Esophagus muscularis mucosa (tissue), 4 donors: Measurements from ENCODE around the gene CIDEB. TPM values are rescaled to one million over a fixed set of nuclear protein-coding genes. Genes with fewer than 3 reads are reported as not detected.

Experiments
- DNase-seq: peaks from one replicate; pipeline ENCODE4 v3.0.0-alpha.2; 2017; ENCODE audit errors: extremely low spot score
- H3K27ac ChIP-seq, 4 donors: fragments of 200-600 bp; sonication (generic); replicated peaks in 1 of 4; 1 replicate in 3 of 4; 2 replicates in 1 of 4; pipeline ENCODE4 v1.5.1; 2016 to 2019; ENCODE audit warnings: mild to moderate bottlenecking in 1 of 4
- H3K27me3 ChIP-seq, 4 donors: fragments of 200-600 bp; sonication (generic); one replicate each; pipeline versions ENCODE4 v1.5.1 to v1.6.0; 2016 to 2019
- H3K36me3 ChIP-seq, 4 donors: fragments of 200-600 bp; sonication (generic); one replicate each; pipeline ENCODE4 v1.5.1; 2016 to 2019
- H3K4me1 ChIP-seq, 4 donors: fragments of 200-600 bp; sonication (generic); one replicate each; pipeline ENCODE4 v1.5.1; 2016 to 2019
- H3K4me3 ChIP-seq, 4 donors: fragments of 200-600 bp; sonication (generic); 1 replicate in 2 of 4; 2 replicates in 2 of 4; pipeline ENCODE4 v1.5.1; 2016 to 2019; ENCODE audit warnings: mild to moderate bottlenecking in 4 of 4, moderate library complexity in 1 of 4
- H3K9me3 ChIP-seq, 4 donors: fragments of 200-600 bp; sonication (generic); 1 replicate in 3 of 4; 2 replicates in 1 of 4; pipeline ENCODE4 v1.5.1; 2016 to 2019
- CTCF ChIP-seq, 3 experiments: fragments of 200-600 bp in 2 of 3; fragments of 450-650 bp in 1 of 3; sonication (generic) in 2 of 3; IDR thresholded peaks; one replicate each; pipeline ENCODE4 v1.5.1; 2017 to 2019; ENCODE audit warnings: antibody characterized with exemption in 3 of 3, mild to moderate bottlenecking in 2 of 3, moderate library complexity in 1 of 3
- EP300 ChIP-seq: sonication (generic); formaldehyde crosslinking; IDR thresholded peaks from one replicate; pipeline ENCODE4 v1.6.1; 2017; ENCODE audit warnings: antibody characterized with exemption
- POLR2A ChIP-seq: fragments of 450-650 bp; IDR thresholded peaks from one replicate; pipeline ENCODE4 v1.6.1; 2017; ENCODE audit warnings: antibody characterized with exemption, moderate library complexity, mild to moderate bottlenecking, low read depth
- POLR2AphosphoS5 ChIP-seq, 2 donors: sonication (generic); formaldehyde crosslinking; IDR thresholded peaks; one replicate each; pipeline ENCODE4 v1.6.1; 2017; ENCODE audit warnings: antibody characterized with exemption in 2 of 2
- WGBS: methylation state at CpG from one replicate; pipeline ENCODE4 v1.1.5; 2018; 5-methylcytosine and 5-hydroxymethylcytosine counted together
- intact Hi-C: fragments of 100-400 bp; cut with DNase I; formaldehyde crosslinking; loops from one replicate; pipeline ENCODE4 v1.15.1; 2023
- total RNA-seq, 4 donors: library from RNA; depleted of rRNA; stranded (reverse); fragments of >200 nt; gene quantifications; one replicate each; pipeline versions ENCODE4 v1.1.0 to v1.2.1, GENCODE V29; 2016

Gene CIDEB
- total RNA-seq, 4 donors from 2014 or later, result 6.6 to 12.5 (median 8.1) TPM

GRCh38 chr14:24317141-24317928, 9.6 kb upstream of the CIDEB start:
- Histone ChIP-seq H3K4me3 (no peak overlapping the region), H3K27ac (no peak overlapping the region), H3K36me3 (peaks cover 0 to 36% (median 1%) of the 10 kb centered on the region in 4 donors), H3K4me1 (peaks cover 12 to 52% (median 39%) of the 10 kb centered on the region in 4 donors), H3K9me3 (no peaks in the 10 kb centered on the region), H3K27me3 (peaks cover 0 to 62% (median 18%) of the 10 kb centered on the region in 4 donors)
- 93% methylated on average over 3 of the region's 3 CpGs for WGBS
- no peak for DNase-seq
- intact Hi-C loops, result no loop called here
- no peak for TF ChIP-seq POLR2A
- no peak for TF ChIP-seq POLR2AphosphoS5 (IDR thresholded peaks at IDR 0.05)
- no peak for TF ChIP-seq CTCF (IDR thresholded peaks at IDR 0.05)
- TF ChIP-seq EP300, result no peak

GRCh38 chr14:24316597-24316950, 8.8 kb upstream of the CIDEB start:
- no peak for DNase-seq
- WGBS, result 46% methylated on average over 18 of the region's 18 CpGs
- no peak for TF ChIP-seq CTCF (IDR thresholded peaks at IDR 0.05)
- no peak for TF ChIP-seq EP300
- no peak for TF ChIP-seq POLR2AphosphoS5 (IDR thresholded peaks at IDR 0.05)
- TF ChIP-seq POLR2A, result no peak
- Histone ChIP-seq H3K4me3 (peak overlapping the region in 1 of 4 donors; percentile 9), H3K4me1 (peaks cover 18 to 59% (median 45%) of the 10 kb centered on the region in 4 donors), H3K27me3 (peaks cover 0 to 62% (median 18%) of the 10 kb centered on the region in 4 donors), H3K9me3 (no peaks in the 10 kb centered on the region), H3K27ac (peak overlapping the region; percentile 5 to 71 (median 58)), H3K36me3 (peaks cover 0 to 29% (median 0%) of the 10 kb centered on the region in 4 donors)
- intact Hi-C loops, result no loop called here

- TF ChIP-seq POLR2A, result no peak
- TF ChIP-seq CTCF (IDR thresholded peaks at IDR 0.05), result peak in 1 of 3 experiments; percentile 31
- no peak for TF ChIP-seq EP300
- peak; percentile 45 to 54 for TF ChIP-seq POLR2AphosphoS5 (IDR thresholded peaks at IDR 0.05)
- Histone ChIP-seq H3K4me1 (peaks cover 23 to 65% (median 48%) of the 10 kb centered on the region in 4 donors), H3K4me3 (peak overlapping the region in 1 of 4 donors; percentile 9), H3K27ac (peak overlapping the region; percentile 5 to 71 (median 58)), H3K36me3 (peaks cover 0 to 23% (median 0%) of the 10 kb centered on the region in 4 donors), H3K27me3 (peaks cover 0 to 62% (median 18%) of the 10 kb centered on the region in 4 donors), H3K9me3 (no peaks in the 10 kb centered on the region)
- DNase-seq, result no peak
- 47% methylated on average over 5 of the region's 70 CpGs for WGBS
- intact Hi-C loops, result no loop called here
Measured at GRCh38 chr14:24315807-24316596, 8.2 kb upstream of the CIDEB start.

GRCh38 chr14:24315243-24315806, 7.5 kb upstream of the CIDEB start:
- Histone ChIP-seq H3K27me3 (peaks cover 0 to 57% (median 18%) of the 10 kb centered on the region in 4 donors), H3K4me1 (peaks cover 30 to 72% (median 54%) of the 10 kb centered on the region in 4 donors), H3K9me3 (no peaks in the 10 kb centered on the region), H3K27ac (peak overlapping the region; percentile 5 to 71 (median 58)), H3K36me3 (peaks cover 0 to 16% (median 0%) of the 10 kb centered on the region in 4 donors), H3K4me3 (no peak overlapping the region)
- intact Hi-C loops, result no loop called here
- WGBS, result 90% methylated on average over 6 of the region's 10 CpGs
- TF ChIP-seq POLR2A, result no peak
- TF ChIP-seq CTCF (IDR thresholded peaks at IDR 0.05), result no peak
- no peak for TF ChIP-seq EP300
- TF ChIP-seq POLR2AphosphoS5 (IDR thresholded peaks at IDR 0.05), result no peak
- no peak for DNase-seq
